GM18909 (cell line): Measurements from ENCODE around the gene PHPT1.
"Not testable (repeated sequence)": the region's sequence is repeated elsewhere in the genome, so short reads cannot be mapped to it uniquely, and the experiment has no call there.

Experiments used
- ATAC-seq: cut with Tn5 transposase; IDR thresholded peaks from one replicate; pipeline ENCODE4 v1.9.1; 2021; ENCODE audit warnings: mild to moderate bottlenecking; ENCODE audit not compliant: unreplicated experiment, poor library complexity

Gene PHPT1

DNA sequence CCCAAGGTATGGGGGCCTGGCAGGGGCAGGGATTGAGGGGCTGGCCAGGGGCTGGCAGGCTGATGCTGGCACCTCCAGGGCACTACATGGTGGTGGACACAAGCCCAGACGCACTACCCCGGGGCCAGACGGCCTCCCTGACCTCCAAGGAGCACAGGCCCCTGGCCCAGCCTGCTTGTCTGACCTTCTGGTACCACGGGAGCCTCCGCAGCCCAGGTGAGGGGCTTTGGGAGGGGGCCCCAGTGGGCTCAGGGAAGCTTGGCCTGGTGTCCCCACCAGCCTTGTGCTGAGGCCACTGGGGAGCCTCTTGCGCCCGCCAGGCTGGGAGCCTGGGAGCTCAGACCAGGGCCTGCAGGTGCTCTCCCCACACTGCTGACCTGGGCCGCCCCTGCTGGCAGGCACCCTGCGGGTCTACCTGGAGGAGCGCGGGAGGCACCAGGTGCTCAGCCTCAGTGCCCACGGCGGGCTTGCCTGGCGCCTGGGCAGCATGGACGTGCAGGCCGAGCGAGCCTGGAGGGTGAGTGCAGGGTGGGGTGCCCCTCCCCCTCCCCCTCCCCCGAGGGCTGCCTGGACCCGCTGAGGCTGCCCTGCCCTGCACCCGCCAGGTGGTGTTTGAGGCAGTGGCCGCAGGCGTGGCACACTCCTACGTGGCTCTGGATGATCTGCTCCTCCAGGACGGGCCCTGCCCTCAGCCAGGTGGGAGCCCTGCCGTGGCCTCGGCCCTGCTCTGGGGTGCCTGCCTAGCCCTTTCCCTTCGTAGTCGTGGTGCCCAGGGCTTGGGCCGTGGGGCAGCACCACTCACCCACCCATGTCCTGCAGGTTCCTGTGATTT lies 8.6 kb downstream of the PHPT1 start:
- ATAC-seq, result no peak

DNA sequence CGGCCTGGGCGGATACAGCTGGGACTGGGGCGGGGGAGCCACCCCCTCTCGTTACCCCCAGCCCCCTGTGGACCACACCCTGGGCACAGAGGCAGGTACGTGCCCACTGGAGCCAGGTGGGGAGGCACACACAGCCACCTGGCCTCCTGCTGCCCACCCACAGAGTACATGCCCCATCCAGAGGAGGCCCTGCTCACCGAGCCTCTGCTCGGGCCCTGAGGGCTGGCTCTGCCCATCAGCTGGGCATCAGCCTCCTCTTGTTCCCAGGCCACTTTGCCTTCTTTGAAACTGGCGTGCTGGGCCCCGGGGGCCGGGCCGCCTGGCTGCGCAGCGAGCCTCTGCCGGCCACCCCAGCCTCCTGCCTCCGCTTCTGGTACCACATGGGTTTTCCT lies 9.2 kb downstream of the PHPT1 start:
- ATAC-seq, result no peak

DNA sequence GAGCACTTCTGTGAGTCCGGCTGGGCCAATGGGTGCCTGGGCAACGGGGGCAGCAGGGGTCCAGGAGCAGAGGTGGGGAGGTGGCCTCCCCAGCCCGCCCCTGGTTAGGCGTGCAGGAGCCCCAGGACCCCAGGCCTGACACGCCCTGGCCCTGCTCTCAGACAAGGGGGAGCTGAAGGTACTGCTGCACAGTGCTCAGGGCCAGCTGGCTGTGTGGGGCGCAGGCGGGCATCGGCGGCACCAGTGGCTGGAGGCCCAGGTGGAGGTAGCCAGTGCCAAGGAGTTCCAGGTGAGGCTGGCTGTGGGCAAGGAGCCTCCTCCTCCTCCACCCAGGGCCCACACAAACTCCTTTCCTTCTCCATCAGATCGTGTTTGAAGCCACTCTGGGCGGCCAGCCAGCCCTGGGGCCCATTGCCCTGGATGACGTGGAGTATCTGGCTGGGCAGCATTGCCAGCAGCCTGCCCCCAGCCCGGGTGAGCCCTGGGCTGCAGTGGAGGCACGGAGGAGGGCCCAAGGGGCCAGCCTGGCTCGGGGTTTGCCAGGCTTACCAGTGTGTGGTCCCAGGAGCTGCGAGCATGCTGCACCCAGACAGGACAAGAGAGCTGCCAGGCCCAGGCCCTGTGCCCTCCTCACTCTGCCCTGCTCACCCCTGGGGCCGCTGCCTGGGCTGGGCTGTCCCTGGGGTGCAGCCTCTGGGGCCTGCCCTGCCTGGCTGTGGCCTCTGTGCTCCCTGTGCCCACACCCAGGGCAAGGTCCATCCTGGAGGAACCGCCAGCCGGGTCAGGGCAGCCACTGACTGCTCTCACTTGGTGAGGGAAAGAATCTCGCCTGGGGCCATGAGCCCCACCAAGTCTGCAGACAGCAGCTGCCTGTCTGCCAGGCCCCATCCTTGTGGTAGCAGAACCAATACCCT lies 9.9 kb downstream of the PHPT1 start:
- ATAC-seq, result no peak

DNA sequence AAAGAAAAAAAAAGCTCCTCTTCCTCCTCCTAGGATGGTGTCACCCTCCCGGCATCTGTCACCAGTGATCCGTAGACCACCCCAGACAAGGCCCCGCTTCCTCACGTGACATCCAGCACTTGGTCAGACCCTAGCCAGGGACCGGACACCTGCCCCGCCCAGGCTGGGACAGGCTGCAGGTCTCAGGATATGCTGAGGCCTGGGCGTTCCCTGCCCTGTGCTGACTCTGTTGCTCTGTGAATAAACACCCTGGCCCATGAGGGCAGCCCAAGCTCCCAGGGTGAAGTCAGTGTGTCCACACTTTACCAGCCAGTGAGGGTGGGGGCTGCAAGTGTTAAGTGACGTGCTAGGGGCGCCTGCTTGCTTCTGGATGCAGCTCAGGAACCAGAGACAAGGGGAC lies 11.3 kb downstream of the PHPT1 start:
- ATAC-seq, result no peak

DNA sequence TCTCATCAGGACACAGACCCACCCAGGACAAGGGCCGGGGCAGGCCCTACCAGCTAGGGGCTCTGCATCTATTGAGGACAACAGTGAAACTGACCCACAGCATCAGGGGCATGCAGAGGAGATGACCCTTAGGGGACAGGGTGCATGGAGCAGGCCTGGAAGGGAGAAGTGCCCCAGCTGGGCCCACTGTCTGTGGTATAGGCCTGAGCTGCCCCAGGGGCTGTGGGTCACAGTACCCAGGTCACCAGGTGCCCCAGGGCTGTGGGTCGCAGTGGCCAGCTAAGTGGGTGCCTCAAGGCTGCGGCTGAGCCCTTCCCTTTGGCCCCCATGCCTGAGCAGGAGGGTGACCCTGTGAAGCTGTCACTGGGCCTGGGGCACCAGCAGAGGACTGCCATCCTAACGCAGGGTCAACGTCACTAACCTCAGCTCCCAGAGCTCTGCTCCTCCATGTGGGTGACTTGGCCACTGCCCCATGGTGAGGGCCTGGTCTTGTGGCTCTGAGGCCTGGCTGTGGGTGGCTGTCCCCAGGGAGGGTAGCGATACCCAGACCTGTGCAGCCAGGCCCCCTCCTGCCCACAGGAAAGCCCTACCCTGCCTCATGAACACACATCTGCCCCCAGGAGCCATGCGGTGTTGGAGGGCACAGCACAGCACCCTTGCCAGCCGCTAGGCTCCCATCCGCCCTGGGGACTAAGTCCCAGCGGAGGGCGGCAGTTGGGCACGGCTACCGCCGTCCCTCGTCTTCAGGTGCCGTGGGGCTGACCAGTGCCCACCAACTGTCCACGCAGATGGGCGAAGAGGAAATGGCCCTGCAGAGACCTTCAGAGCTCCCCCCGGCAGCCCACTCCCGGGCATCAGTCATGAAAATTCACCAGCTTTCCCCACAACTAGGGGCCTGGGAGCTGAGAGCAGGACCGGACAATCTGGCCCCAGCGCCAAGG lies 12.0 kb downstream of the PHPT1 start:
- no peak for ATAC-seq

DNA sequence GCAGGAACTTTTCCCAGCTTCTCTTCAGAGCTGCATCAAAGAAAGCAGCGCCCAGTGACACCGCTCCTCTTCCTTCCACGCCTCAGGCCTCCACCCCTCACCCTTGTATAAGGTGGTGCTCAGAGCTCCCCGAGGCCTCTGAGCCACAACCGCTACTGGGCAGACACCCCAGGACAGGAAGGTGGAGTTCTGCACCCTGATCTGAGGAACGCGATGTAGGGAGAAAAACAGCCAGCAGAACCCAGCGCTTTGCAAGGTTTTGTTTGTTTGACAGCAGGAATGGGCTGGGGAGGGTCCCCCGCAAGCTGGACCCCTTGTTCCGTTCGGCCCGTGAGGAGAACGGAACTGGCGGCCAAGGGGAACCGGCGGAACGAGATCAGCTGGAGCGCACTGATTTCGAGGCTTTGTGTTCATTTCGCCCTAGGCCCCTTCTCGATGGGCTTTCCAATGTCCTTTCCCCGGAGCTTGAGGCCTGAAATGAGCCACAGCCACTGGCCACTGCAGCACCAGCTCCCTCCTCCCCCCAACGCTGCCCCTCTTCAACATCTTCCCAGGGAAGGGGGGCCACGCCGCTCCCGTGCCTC lies 12.8 kb downstream of the PHPT1 start:
- ATAC-seq, result no peak

DNA sequence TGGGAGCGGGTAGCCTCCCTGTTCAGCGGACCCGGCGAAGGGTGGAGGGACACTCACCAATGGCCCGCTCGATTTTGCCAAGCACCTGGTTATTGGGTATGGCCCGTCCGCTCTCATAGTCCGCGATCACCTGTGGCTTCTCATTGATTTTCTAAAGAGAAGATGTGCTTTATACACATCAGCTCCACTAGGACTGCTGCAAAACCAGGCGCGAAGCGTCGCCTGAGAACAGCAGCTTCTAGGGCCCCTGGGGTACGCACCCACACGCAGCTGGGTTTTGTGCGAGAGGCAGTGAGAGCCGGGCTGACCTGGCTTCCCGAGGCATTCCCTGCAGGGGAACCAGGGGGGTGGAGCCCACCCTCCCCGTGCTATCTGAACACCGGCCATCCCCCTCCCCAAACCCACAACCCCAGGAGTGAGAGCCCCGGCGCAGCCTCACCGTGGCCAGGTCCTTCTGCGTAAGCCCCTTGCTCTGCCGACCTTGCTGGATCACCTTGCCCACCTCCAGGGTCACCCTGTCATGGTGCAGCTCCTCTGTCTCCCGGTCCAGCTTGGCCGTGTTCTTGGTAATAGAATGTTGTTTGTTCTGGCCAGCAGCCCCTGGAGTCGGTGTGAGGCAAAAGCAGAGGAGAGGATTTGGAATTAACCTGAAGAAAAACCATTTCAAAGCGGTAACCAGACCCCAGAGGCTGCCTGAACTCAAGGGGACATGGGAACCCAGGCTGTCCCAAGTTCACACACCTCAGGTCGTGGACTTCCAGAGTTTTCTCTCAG lies 13.8 kb downstream of the PHPT1 start:
- no peak for ATAC-seq

DNA sequence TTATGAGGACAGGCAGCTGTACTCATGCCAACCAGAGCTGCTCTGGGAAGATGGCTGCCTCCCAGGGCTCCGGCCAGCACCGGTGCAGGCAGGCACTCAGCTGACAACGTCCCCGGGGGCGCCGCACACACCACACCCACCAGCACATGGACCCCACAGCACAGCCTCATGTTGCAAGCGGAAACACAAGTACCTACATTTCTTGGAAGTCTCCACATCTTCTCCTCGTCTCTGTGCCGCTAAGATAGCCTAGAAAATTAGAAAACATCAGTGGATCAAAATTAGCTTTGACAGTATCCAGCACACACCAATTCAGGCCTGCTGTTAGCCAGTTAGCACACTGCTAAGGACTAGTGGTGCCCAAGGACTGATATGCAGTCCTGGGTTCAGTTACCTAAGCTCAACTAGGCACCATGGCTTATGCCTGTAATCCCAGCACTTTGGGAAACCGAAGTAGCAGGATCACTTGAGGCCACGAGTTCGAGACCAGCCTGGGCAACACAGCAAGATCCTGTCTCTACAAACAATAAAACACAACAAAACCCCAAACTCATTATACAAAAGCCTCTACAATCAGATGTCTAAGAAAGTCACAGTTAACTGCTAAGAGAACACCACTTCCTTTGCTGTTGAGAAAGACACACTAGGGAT lies 14.5 kb downstream of the PHPT1 start:
- no peak for ATAC-seq

DNA sequence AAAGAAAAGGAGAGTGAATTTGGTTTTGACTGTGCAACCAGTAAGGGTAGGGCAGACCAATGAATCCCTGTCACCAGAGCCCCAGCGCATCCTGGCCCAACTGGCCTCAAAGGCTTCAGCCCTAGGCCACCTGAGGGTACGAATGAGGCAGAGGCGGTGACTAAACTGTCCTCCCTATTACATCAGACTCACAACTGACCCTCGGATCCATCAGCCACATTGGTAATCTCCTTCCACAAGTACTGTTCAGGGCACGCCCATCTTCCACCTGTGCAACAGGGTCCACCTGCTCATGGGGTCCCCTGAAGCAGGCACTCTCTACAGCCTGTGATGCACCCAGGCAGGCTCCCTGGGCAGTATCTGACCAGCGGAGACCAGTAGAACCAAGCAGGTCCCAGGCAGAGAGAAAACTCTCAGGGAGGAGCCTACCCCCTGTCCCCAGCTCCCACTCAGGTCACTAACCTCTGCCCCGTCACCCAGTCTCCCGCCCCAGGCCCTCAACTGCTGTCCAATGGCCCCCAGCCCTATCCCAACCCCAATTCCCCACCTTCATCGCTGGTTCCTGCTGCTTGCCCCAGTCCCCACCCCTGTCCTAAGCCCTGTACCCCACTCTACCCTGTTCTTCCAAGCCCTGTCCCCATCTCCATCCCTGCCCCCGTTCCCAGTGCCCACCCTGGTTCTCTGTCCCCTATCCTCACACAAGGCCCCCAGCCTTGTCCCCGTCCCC lies 16.0 kb downstream of the PHPT1 start:
- no peak for ATAC-seq

DNA sequence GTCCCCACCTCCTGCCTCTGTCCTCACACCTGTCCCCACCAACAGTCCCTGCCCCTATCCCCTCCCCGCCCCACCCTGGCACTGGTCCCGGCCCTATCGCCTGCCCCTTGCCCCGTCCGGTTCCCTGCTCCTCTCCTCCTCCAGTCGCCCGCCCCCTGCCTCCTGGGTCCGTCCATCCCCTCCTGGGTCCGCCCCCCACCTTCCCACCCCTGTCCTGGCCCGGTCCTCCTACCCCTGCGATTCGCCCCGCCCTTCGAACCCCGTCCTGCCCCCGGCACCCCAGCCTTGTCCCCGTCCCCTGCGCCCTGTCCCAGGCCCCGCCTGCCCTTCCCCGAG lies 16.5 kb downstream of the PHPT1 start:
- no peak for ATAC-seq

DNA sequence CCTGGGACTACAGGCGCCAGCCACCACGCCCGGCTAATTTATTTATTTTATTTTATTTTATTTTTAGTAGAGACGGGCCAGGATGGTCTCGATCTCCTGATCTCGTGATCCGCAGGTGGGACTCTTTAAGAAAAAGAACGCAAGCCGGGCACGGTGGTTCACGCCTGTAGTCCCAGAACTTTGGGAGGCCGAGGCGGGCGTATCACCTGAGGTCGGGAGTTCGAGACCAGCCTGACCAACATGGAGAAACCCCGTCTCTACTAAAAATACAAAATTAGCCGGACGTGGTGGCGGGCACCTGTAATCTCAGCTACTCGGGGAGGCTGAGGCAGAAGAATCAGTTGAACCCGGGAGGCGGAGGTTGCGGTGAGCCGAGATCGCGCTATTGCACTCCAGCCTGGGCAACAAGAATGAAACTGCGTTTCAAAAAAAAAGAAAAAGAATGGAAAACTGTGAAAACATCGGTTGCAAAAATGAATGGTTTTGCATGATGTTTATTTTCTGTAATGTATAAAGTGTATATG lies 17.8 kb downstream of the PHPT1 start:
- not testable (repeated sequence) for ATAC-seq

DNA sequence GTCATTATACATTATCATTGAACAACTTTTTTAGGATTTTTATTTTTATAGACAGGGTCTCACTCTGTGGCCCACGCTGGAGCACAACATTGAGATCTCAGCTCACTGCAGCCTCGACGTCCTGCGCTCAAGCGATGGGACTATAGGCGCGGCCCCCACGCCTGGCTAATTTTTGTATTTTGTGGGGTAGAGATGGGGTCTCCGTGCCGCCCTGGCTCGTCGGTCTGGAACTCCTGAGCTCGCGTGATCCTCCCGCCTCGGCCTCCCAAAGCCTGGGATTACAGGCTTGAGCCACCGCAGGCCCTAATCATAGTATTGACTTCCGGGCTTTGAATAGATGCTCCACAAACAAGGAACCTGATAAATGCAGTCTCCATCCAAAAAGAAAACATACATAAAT lies 18.3 kb downstream of the PHPT1 start:
- ATAC-seq, result no peak

DNA sequence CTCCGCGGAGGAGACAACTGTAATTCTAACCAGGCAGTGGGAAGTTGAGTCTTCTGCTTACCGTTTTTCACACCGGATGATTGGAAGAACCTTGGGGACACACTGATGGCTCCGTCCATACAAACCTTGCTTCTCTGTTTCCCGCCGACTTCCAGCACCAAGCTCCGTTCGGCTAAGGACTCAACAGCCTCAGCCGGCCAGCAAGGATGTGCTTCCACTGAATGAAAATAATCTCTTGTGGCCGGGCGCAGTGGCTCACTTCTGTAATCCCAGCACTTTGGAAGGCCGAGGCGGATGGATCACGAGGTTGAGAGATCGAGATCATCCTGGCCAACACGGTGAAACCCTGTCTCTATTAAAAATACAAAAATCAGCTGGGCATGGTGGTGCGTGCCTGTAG lies 18.7 kb downstream of the PHPT1 start:
- ATAC-seq, result no peak

DNA sequence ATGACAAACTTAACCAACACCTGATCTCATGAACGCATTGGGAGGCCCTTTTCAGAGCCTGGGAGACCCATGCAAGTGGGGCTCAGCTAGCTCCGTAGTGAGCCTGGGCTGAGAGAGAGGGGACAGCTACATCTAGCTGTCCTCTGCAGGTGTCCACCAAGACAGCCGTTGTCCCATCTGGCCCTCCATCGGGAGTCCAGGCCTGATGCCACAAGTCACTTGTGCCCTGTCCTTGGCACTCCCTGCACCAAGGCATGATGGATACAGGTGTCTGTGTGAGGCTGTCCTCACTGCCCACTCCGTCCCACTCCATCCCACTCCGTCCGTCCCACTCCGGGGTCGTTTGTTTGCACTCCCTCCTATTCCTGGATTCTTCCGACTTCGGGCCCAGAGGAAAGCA lies 19.4 kb downstream of the PHPT1 start:
- ATAC-seq, result no peak

DNA sequence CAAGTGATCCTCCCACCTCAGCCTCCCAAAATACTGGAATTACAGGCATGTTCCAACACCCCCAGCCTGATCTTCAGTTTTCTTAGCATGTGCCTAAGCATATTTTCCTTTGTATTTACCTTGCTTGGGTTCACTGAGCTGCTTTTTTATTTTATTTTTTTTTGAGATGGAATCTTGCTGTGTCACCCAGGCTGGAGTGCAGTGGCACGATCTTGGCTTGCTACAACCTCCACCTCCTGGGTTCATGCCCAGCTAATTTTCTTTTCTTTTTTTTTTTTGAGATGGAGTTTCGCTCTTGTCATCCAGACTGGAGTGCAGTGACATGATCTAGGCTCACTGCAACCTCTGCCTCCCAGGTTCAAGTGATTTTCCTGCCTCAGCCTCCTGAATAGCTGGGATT lies 20.4 kb downstream of the PHPT1 start:
- not testable (repeated sequence) for ATAC-seq

DNA sequence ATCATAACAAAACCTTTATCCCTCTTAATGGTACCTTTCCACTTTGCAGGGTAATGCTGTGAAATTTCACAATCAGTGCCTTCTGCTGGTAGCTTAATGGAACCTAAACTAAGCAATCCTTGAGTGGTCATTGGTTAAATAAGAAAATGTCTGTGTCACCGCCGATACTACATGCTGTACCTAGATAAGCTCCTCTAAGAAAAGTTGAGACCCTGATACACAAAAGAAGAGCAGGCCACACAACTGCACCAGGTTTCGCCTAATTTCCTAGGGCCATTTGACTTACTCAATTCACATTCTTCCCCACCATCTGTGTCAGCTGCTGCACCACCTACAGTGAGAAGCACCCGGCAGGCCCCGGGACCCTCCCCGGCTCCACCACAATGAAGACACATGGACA lies 25.9 kb downstream of the PHPT1 start:
- no peak for ATAC-seq

DNA sequence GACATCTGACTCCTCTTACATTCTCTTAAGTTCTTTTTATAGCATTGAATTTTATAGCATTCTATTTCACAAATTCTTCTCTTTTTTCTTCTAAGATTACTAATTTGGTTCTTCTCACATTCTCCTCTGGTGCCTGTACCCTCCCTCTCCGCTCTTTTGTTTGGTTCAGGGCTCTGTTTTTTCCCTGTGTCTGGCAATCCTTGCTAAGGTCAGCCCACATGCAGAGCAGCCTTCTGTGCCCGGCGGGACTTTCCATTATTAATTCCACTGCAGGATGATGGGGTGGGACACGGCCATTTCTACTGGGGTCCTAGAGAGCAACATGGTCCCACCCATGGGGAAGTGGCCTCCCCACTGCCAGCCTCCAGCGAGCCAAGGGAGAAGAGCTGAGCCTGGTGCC lies 27.3 kb downstream of the PHPT1 start:
- ATAC-seq, result no peak

DNA sequence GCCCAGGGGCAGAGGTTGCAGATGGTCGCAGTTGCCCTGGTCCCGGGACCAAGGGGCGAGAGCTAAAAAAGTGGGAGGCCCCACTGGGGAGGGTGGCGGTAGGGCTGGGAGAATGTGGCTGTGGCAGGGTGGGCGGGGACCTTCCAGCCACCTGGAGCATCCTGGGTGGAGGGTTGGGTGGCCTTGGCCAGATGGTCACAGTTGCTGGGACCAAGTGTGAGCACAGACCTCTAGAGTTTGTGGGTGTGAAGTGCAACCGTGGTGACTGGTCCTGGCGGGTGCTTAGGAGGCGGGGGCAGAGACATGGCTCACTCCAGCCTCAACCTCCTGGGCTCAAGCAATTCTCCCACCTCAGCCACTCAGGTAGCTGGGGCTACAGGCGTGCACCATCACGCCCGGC lies 31.4 kb downstream of the PHPT1 start:
- ATAC-seq, result no peak
